Activated CD4-positive, alpha-beta T cell treated with anti-CD3 and anti-CD28 coated beads, Interleukin-2, amount 10 ng/mL, durations not matched to agents 24 days and 14 days (primary cell): ENCODE results near the gene TNFRSF1A. TPM values are rescaled to one million over a fixed set of nuclear protein-coding genes. Genes with fewer than 3 reads are reported as not detected.
"Not testable (repeated sequence)": the region's sequence is repeated elsewhere in the genome, so short reads cannot be mapped to it uniquely, and the experiment has no call there.

ENCODE experiments used
- DNase-seq: peaks from one replicate; pipeline ENCODE4 v3.0.0; 2022
- H3K27ac Mint-ChIP-seq: one replicate; pipeline ENCODE4 v1.8.0; 2022; ENCODE audit warnings: mild to moderate bottlenecking, mixed read lengths
- H3K27me3 Mint-ChIP-seq: one replicate; pipeline ENCODE4 v1.8.0; 2022; ENCODE audit warnings: mixed read lengths
- H3K36me3 Mint-ChIP-seq: one replicate; pipeline ENCODE4 v1.8.0; 2022; ENCODE audit warnings: low read depth, mild to moderate bottlenecking, mixed read lengths
- H3K4me1 Mint-ChIP-seq: one replicate; pipeline ENCODE4 v1.8.0; 2021; ENCODE audit warnings: mixed read lengths
- H3K4me3 Mint-ChIP-seq: one replicate; pipeline ENCODE4 v1.8.0; 2022; ENCODE audit warnings: mild to moderate bottlenecking, moderate library complexity, mixed read lengths
- H3K9me3 Mint-ChIP-seq: one replicate; pipeline ENCODE4 v1.8.0; 2021; ENCODE audit warnings: mixed read lengths
- intact Hi-C: fragments of 100-400 bp; cut with micrococcal nuclease; formaldehyde crosslinking; loops from one replicate; pipeline ENCODE4 v1.15.1; 2023
- total RNA-seq: library from RNA; stranded (reverse); gene quantifications from 2 replicates; pipeline ENCODE4 v1.2.3, GENCODE V29; 2022

Gene TNFRSF1A
- total RNA-seq, 1 donor from 2014 or later = 52.7 TPM

DNA sequence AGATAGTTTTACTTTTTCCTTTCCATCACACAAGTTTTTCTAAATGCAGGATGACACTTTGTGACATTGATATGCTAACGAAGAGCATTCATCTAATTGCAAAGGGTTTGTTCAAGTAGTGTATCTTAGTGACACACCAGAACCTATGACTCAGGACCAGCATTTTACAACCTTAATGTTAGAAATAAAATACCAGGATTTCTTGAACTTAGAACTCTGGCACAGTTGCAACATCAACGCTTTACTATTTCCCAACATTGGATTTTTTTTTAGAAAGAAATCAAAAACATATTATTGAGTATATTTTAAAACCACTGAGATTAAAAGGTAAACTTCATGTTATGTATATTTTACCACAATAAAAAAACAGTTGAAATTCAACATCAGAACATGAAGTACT lies 49.3 kb downstream of the TNFRSF1A start:
- Mint-ChIP-seq H3K9me3 (no peaks in the 10 kb centered on the region), H3K27ac (no peak overlapping the region), H3K27me3 (peaks cover 12% of the 10 kb centered on the region), H3K4me1 (peaks cover 3% of the 10 kb centered on the region), H3K4me3 (no peak overlapping the region), H3K36me3 (no peaks in the 10 kb centered on the region)
- DNase-seq = no peak
- intact Hi-C loops = no loop called here

DNA sequence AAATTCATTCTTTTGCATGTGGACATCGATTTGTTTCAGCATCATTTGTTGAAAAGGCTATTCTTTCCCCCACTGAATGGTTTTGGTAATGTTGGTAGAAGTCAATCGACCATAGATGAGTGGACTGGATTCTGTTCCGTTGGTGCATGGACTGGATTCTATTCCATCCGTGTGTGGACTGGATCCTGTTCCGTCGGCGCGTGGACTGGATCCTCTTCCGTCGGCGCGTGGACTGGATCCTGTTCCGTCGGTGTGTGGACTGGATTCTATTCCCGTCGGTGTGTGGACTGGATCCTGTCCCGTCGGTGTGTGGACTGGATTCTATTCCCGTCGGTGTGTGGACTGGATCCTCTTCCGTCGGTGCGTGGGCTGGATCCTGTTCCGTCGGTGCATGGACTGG lies 52.0 kb downstream of the TNFRSF1A start:
- H3K27me3 Mint-ChIP-seq = peaks cover 14% of the 10 kb centered on the region
- H3K4me1 Mint-ChIP-seq, H3K4me3 Mint-ChIP-seq, H3K27ac Mint-ChIP-seq, DNase-seq, H3K36me3 Mint-ChIP-seq, intact Hi-C loops, H3K9me3 Mint-ChIP-seq: not testable (repeated sequence)

DNA sequence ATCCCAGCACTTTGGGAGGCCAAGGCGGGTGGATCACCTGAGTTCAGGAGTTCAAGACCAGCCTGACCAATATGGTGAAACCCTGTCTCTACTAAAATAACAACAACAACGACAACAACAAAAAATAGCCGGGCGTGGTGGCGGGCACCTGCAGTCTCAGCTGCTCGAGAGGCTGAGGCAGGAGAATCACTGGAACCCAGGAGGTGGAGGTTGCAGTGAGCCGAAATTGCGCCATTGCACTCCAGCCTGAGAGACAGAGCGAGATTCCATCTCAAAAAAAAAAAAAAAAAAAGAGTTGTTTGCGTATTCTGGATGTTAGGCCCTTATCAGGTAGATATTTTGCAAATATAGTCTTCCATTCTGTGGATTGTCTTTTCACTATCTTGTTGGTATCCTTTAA lies 52.8 kb downstream of the TNFRSF1A start:
- H3K27me3 Mint-ChIP-seq, H3K4me1 Mint-ChIP-seq, H3K4me3 Mint-ChIP-seq, intact Hi-C loops, H3K27ac Mint-ChIP-seq, DNase-seq, H3K36me3 Mint-ChIP-seq, H3K9me3 Mint-ChIP-seq: not testable (repeated sequence)

DNA sequence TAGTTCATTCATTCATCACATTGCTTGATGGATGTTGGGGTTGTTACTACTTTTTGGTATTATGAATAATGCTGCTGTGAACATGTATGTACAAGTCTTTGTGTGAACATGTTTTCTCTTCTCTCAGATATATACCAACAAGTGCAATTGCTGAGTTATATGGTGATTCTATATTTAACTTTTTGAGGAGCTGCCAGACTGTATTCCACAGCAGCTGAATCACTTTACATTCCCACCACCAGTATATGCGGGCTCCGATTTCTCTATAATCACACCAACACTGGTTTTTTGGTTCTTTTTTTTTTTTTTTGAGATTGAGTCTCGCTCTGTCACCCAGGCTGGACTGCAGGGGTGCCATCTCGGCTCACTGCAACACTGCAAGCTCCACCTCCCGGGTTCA lies 53.6 kb downstream of the TNFRSF1A start:
- Mint-ChIP-seq H3K27ac (no peak overlapping the region), H3K4me1 (no peaks in the 10 kb centered on the region), H3K36me3 (no peaks in the 10 kb centered on the region), H3K27me3 (peaks cover 6% of the 10 kb centered on the region), H3K4me3 (no peak overlapping the region), H3K9me3 (no peaks in the 10 kb centered on the region)
- intact Hi-C loops = no loop called here
- no peak for DNase-seq

DNA sequence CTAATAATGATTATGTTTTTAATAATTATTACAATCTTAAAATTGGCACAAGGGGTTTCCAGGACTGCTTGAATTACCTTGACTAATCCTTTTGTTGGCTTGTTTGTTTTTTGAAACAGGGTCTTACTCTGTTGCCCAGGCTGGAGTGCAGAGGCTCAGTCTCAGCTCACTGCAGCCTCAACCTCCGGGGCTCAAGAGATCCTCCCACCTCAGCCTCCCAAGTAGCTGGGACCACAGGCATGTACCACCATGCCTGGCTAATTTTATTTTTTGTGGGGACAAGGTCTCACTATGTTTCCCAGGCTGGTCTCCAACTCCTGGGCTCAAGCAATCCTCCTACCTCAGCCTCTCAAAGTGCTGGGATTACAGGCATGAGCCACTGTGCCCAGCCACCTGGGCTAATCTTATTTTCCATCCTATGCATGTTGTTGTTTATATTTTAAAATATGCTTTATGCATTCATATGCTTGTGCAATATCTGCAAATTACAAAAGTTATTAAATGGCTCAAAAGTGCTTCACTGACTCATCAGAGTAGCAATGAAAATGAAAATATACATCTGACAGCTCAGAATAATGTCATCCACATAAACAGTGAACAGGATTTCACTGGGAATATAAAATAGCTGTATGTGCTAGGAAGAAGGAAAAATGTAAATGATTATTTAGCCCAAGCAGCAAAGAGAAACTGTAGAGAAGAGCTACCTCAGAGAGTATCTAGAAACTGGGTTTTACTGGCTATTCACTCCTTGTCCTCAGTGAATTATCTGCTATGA lies 56.2 kb downstream of the TNFRSF1A start:
- no peak overlapping the region for H3K27ac Mint-ChIP-seq
- no peaks in the 10 kb centered on the region for H3K36me3 Mint-ChIP-seq
- H3K4me1 Mint-ChIP-seq = no peaks in the 10 kb centered on the region
- intact Hi-C loops = loop anchor here (1.0 kb wide), 3 partner anchors 90 to 297 kb away; no protein-coding TSS in a partner anchor
- H3K27me3 Mint-ChIP-seq = peaks cover 16% of the 10 kb centered on the region
- H3K4me3 Mint-ChIP-seq = no peak overlapping the region
- DNase-seq = no peak
- no peaks in the 10 kb centered on the region for H3K9me3 Mint-ChIP-seq

DNA sequence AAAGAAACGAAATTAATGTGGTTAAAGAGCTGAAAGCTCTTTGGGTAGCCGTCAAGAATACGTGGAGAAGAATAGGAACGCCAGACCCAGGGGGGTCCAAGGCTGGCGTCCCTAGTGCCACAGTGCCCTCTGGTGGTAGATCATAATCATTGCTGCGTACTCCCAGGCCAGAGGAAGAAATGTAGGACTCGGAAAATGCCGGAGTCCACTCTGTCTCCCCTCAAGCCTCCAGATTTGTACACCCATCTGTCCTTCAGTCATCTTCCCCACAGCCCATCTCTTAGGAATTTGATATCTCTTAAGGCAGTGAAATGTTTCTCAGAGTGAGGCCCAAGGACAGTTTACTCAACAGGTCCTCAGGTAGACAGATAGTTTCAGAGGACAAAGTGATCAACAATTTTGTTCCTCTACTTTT lies 56.8 kb downstream of the TNFRSF1A start:
- Mint-ChIP-seq H3K27me3 (peaks cover 19% of the 10 kb centered on the region), H3K36me3 (no peaks in the 10 kb centered on the region), H3K27ac (peak overlapping the region; percentile 21), H3K9me3 (no peaks in the 10 kb centered on the region), H3K4me3 (no peak overlapping the region), H3K4me1 (peaks cover under 1% of the 10 kb centered on the region)
- peak; percentile 89 for DNase-seq
- intact Hi-C loops = loop anchor here (1.0 kb wide), 3 partner anchors 90 to 297 kb away; no protein-coding TSS in a partner anchor

DNA sequence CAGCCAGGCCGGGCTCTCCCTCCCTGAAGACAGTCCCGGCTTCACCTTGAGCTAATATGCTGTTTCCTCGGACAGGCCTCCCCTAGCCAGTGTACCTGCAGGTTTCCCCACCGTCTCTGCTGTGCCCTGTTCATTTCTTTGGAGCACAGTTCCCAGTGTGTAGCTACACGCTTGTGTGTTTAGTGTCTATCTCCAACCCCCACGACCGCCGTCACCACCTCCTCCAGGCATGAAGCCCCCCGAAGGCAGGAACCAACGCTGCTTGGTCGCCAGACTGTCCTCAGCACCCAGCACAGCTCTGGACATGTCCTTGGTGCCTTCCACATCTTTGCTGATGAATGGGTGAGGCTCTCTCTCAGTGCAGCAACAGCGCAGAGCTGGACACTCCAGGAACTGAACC lies 57.6 kb downstream of the TNFRSF1A start:
- Mint-ChIP-seq H3K27ac (no peak overlapping the region), H3K4me3 (no peak overlapping the region), H3K27me3 (peaks cover 27% of the 10 kb centered on the region), H3K4me1 (peaks cover 3% of the 10 kb centered on the region), H3K36me3 (no peaks in the 10 kb centered on the region), H3K9me3 (no peaks in the 10 kb centered on the region)
- intact Hi-C loops = no loop called here
- no peak for DNase-seq

DNA sequence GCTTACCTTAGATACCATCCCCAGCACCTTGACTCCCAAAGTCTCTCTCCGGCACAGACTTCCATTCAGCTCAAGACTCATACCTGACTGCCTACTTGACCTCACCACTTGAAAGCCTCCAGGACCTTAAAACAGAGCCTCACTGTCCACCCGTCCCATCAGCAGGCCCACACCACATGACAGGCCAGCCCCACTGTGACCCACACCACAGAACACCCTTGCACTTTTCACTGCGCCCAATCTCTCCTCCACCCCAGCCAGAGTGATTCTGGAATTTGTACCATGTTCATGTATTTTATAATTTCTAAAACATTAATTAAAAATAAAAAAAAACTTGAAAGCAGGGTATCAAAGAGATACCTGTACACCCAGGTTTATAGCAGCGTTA lies 59.4 kb downstream of the TNFRSF1A start:
- Mint-ChIP-seq H3K27me3 (peaks cover 28% of the 10 kb centered on the region), H3K27ac (no peak overlapping the region), H3K4me1 (peaks cover 9% of the 10 kb centered on the region), H3K9me3 (no peaks in the 10 kb centered on the region), H3K4me3 (no peak overlapping the region), H3K36me3 (no peaks in the 10 kb centered on the region)
- DNase-seq = no peak
- intact Hi-C loops = no loop called here

DNA sequence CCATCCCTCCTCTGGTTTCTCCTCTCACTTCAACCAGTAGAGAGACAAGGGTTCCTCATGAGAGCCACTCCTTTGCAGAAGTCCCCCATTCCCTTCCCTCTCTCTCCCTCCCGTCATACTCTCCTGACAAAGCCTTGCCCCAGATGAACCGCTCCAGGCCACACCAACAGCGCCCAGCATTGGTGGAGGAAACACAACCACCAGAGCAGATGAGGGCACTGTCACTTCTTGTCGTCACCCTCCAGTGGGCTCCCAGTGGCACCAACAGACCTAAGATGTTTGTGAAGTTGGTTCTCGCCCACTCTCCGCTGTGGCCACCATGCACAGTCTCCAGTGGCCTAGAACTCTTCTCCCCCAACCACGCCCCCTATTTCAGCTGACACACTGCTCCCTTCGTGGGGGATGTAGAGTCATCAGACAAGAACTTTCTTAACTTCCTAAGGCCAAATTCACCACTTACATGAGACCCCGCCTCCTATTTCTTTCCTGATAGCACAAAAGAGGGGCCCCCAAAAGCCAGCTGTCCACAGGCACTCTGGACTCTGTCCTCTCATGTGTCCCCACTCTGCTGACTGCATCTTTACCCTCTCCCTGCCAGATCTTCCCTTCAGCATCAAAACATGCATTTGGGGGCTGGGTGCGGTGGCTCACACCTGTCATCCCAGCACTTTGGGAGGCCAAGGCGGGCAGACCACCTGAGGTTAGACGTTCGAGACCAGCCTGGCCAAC lies 60.6 kb downstream of the TNFRSF1A start:
- Mint-ChIP-seq H3K27ac (no peak overlapping the region), H3K4me3 (no peak overlapping the region), H3K4me1 (peaks cover 12% of the 10 kb centered on the region), H3K36me3 (no peaks in the 10 kb centered on the region), H3K9me3 (no peaks in the 10 kb centered on the region), H3K27me3 (peaks cover 37% of the 10 kb centered on the region)
- intact Hi-C loops = no loop called here
- DNase-seq = no peak

DNA sequence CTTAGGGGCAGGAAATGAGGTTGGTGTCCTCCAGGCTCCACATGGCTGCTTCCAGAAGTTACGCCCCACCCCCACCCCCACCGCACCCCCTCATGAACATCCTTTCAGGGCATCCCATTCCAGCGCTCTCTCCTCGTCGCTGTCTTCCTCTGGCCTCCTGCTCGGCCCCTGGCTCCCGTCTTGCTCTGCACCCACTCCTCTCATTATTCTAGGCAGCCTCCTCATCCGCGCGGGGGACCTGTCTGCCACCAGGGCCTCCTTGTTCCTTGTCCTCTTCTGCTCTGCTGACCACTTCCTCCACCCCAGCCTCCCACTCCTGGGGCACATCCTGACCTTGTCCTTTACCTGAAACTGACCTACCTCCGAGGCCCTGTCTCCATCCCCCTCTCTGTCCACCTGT lies 61.2 kb downstream of the TNFRSF1A start:
- intact Hi-C loops = no loop called here
- no peak for DNase-seq
- H3K27ac Mint-ChIP-seq = no peak overlapping the region
- peaks cover 12% of the 10 kb centered on the region for H3K4me1 Mint-ChIP-seq
- H3K36me3 Mint-ChIP-seq = no peaks in the 10 kb centered on the region
- no peak overlapping the region for H3K4me3 Mint-ChIP-seq
- peaks cover 35% of the 10 kb centered on the region for H3K27me3 Mint-ChIP-seq
- no peaks in the 10 kb centered on the region for H3K9me3 Mint-ChIP-seq

DNA sequence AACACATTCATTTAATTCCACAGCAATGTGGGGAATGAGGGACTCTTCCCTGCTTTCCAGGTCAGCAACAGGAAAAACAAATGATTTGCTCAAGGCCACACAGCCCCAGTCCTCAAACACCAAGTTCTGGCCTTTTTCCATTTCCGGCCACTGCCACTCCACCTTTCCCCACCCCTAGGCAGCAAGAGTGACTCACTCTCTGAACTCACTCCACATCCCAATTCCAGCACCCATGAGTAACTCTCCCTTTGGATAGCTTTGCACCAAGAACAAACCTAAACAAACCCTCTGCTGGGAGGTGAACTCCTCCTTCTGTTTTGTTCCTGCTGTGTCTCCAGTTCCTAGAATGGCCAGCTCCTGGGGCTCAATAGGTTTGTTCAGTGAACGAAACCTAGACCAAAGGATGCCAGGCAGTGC lies 61.8 kb downstream of the TNFRSF1A start:
- Mint-ChIP-seq H3K27ac (no peak overlapping the region), H3K27me3 (peaks cover 37% of the 10 kb centered on the region), H3K9me3 (no peaks in the 10 kb centered on the region), H3K4me1 (peaks cover 12% of the 10 kb centered on the region), H3K4me3 (no peak overlapping the region), H3K36me3 (no peaks in the 10 kb centered on the region)
- no peak for DNase-seq
- intact Hi-C loops = no loop called here

DNA sequence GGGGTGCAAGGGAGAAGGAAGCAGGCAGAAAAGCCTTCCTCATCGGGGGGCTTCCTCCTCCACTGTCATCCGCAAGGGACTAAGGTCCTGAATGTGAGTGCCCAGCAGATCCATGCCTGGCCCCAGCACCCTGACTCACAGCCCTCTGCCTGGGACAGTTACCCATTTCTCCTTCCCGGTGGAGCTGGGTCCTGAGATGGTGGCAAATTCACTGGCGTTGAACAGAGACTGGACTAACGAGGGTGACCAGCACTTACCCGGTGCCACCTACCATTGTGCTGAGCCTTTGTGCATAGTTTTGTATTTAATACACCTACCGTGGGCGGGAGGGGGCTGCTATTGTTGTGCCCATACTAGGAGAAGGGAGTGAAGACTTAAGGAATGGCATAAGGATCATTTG lies 62.2 kb downstream of the TNFRSF1A start:
- H3K36me3 Mint-ChIP-seq = no peaks in the 10 kb centered on the region
- no peak for DNase-seq
- peaks cover 41% of the 10 kb centered on the region for H3K27me3 Mint-ChIP-seq
- H3K27ac Mint-ChIP-seq = no peak overlapping the region
- intact Hi-C loops = loop anchor here (2.0 kb wide), 1 partner anchor 49 kb away; no protein-coding TSS in a partner anchor
- no peaks in the 10 kb centered on the region for H3K9me3 Mint-ChIP-seq
- no peak overlapping the region for H3K4me3 Mint-ChIP-seq
- H3K4me1 Mint-ChIP-seq = peaks cover 12% of the 10 kb centered on the region

DNA sequence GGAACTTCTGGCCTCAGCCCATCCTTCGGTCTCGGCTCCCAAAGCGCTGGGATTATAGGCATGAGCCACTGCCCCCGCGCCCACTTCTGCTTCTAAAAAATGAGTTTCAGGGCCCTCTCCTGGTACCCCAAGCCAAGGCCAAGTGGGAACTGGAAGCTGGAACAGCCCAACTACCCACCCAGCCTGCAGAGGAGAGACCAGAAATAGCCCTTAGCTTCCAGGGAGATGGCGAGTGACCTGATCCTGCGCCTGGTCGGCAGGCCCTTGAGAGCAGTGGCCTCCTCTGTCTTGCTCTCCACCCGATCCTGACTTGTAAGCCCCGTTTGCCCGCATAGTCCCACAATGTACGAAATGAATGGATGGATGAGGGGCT lies 62.6 kb downstream of the TNFRSF1A start:
- Mint-ChIP-seq H3K27me3 (peaks cover 41% of the 10 kb centered on the region), H3K4me3 (peak overlapping the region; percentile 53), H3K9me3 (no peaks in the 10 kb centered on the region), H3K4me1 (peaks cover 14% of the 10 kb centered on the region), H3K27ac (no peak overlapping the region), H3K36me3 (no peaks in the 10 kb centered on the region)
- intact Hi-C loops = loop anchor here (2.0 kb wide), 1 partner anchor 48 kb away; no protein-coding TSS in a partner anchor
- DNase-seq = no peak
